HG03066 (cell line): ENCODE measurements around the gene SOCS6.
"Not testable (repeated sequence)": the region's sequence is repeated elsewhere in the genome, so short reads cannot be mapped to it uniquely, and the experiment has no call there.

Source experiments
- ATAC-seq: cut with Tn5 transposase; IDR thresholded peaks from one replicate; pipeline ENCODE4 v1.9.1; 2021; ENCODE audit warnings: low read depth; ENCODE audit not compliant: unreplicated experiment

Gene SOCS6

DNA sequence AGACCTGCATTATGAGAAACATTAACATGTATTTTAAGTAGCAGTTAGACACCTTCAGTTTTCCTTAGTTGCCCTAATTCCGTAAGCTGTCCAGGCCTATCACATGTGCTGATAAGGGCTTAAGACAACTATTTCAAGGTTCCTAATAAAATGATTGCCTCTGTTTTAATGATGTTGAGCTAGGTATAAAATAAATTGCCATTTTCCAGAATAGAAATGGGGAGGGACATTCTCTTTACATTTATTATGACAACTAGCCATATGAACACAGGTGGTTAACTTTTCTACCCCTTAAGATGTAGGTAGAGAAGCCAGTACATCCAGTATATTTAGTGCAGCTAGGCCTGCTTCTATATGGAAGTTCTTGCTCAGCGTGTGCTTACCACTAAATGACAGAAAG, 65.9 kb downstream of the SOCS6 start:
- no peak for ATAC-seq

DNA sequence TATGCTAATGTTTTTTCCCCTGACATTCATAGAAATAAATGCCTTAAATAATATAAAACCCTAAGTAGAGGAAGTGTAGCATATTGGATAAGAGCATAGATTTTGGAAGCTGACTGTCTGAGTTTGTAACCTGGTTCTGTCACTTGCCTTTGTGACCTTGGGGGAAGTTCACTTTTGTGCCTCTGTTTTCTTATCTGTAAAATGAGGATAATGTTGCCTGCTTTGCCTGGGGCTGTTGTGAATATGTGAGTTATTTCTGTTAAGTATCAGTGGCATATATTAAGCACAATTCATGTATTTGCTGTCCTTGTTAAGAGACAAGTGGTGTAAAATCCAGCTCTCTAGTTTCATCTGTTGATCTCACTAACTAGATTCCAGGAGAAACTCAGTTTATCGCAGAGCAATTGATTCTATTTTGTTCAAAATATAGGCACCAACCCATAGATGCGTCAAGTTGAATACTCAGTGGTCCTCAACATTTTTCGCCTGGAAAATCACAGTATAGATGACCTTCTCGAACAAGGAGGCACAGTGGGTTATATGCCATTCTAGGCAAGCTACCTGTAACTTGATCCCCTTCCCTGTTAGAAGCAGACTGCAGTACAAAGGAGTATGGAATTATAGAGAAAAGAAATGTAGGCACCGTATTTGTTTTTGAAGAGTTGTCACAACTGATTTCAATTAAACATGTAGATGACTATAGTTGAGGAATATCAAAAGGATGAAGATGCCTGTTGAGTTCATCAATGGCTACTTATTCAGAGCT, 67.0 kb downstream of the SOCS6 start:
- ATAC-seq: no peak

DNA sequence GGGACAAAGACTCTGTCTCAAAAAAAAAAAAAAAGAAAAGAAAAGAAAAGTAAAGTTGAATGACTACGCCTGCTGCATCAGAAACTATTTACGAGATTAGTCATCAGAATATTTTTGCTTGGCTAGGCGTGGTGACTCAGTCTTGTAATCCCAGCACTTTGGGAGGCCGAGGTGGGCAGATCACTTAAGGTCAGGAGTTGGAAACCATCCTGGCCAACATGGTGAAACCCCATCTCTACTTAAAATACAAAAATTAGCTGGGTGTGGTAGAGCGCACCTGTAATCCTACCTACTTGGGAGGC, 69.2 kb downstream of the SOCS6 start:
- peak; percentile 47 for ATAC-seq

DNA sequence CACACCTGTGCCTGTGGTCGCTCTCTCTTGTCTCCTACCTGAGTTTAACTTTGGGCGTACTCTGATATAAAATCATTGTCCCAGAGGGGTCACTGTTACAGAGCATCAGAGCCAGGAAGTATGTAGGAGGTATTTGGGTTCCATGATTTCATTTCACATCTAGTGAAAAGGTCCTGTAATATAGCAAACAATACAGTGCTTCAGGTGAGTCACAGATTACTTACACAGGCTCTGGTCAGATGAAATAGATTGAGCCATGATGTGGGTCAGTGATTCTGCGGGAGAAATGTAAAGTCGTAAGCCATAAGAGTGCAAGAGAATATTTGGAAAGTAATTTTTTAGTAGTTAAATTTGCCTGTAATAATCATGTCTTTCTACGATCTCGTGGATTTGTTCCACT, 70.2 kb downstream of the SOCS6 start:
- ATAC-seq: no peak

DNA sequence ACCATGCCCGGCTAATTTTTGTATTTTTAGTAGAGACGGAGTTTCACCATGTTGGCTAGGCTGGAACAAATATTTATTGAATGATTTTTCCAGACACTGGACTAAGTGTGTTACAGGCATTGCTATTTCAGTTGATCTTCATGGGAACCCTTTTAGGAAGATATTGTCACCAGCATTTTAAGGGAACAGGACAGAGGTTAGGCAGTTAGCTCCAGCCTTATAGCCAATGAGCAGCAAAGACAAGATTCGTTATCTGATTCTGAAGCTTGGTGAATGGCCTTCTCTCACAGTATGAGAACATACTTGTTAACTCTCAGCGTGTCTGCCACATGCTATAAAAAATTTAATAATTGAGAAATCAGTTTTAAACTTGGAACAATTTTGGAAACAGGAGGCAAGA, 73.4 kb downstream of the SOCS6 start:
- ATAC-seq: no peak

DNA sequence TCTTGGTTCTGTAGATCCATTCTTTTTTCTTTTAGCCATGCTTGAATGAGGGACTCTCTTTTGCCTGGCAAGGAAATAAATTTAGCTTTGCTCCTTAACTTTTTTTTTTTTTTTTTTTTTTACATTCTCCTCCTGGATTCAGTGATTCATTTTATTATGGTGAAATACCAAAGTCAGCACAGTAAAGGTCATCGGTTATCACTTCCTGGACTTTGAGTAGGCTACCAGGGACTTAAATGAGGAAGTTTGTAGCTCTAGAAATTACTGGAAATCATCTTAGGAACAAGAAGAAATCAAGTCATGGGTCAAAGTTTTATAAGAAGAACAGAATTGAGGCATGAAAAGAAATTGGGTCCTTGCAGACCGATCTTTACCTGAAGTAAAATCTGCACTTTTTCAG, 75.0 kb downstream of the SOCS6 start:
- ATAC-seq: no peak

DNA sequence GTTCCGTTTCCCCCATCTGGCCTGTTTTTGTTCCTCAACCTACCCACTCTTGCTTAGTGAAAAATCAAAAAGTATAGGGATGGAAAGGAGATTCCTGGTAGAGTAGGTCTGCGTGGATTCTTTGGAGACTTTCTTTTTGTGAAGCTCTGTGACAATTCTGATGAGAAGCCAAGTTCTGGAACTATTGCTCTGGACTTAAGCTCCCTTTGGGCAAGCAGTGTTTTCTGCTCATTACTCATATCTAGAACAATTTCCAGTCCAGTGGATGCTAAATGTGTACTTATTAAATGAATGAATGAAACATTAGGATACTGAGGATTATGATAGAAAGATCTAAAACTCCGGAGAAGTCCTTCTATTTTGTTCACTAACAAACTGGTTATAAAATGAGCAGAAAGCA, 76.5 kb downstream of the SOCS6 start:
- ATAC-seq: no peak

DNA sequence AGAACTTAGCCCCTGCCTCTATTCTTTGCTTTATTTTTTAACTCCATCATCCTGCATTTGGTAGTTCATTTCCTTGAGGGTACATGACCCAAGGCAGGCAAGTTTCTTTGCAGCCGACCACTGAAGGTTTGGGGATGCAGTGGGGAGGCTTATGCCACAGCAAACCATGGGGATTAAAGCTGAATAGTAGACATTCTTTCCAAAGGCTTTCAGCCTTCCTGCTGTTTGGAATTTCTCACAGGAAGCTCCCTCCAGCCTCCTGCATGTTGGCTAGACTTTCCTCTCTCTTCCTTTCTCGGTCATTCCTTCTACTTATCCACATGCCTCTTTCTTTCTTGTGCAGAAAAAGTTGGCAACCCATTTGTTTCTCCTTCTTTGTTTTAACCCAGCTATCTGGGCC, 77.3 kb downstream of the SOCS6 start:
- ATAC-seq: no peak

DNA sequence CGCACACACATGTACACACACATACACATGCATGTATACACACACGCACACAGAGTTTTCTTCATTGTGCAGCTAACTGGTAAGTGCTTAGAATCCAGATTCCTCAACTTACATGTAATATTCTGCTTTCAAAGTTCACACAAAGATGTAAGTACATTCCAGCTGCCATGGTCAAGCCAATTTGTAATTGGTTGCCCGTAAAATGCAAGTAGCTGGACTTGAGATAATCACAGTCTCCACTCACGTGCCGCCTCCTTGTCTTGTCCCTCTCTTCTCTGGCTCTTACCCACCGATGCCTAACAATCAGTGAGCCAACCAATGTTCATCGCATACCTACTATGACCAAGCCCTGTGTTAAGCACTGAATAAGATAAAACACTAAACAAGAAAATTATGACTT, 77.8 kb downstream of the SOCS6 start:
- ATAC-seq: no peak

DNA sequence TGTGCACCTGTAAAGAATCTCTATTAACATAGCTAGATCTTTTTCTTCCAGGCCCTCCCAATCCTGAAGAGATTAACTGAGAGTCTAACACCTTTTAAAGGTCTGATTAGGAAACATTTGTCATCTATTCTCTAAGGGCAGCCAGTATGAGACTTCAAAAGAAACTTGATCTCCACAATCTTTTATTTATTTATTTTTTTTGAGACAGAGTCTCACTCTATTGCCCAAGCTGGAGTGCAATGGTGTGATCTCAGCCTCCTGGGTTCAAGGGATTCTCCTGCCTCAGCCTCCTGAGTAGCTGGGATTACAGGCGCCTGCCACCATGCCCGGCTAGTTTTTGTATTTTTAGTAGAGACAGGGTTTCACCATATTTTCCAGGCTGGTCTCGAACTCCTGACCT, 78.5 kb downstream of the SOCS6 start:
- ATAC-seq: not testable (repeated sequence)

DNA sequence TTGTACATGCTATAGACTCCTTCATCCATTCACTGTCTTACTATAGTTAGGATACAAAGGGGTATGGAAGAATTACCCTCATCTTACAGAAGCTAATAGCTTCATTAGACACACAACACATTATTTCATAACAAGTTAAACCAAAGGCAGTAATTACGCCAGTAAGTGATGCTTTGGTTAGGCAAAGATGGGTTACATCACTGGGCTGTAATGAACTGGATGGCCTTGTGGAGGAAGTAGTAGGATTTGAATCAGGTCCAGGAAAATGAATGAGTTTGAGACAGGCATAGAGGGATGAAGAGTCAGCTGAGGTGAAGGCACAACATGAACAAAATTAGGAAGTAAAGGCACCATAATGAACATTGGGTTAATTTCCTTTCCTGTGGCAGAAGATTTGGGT, 80.1 kb downstream of the SOCS6 start:
- ATAC-seq: no peak

DNA sequence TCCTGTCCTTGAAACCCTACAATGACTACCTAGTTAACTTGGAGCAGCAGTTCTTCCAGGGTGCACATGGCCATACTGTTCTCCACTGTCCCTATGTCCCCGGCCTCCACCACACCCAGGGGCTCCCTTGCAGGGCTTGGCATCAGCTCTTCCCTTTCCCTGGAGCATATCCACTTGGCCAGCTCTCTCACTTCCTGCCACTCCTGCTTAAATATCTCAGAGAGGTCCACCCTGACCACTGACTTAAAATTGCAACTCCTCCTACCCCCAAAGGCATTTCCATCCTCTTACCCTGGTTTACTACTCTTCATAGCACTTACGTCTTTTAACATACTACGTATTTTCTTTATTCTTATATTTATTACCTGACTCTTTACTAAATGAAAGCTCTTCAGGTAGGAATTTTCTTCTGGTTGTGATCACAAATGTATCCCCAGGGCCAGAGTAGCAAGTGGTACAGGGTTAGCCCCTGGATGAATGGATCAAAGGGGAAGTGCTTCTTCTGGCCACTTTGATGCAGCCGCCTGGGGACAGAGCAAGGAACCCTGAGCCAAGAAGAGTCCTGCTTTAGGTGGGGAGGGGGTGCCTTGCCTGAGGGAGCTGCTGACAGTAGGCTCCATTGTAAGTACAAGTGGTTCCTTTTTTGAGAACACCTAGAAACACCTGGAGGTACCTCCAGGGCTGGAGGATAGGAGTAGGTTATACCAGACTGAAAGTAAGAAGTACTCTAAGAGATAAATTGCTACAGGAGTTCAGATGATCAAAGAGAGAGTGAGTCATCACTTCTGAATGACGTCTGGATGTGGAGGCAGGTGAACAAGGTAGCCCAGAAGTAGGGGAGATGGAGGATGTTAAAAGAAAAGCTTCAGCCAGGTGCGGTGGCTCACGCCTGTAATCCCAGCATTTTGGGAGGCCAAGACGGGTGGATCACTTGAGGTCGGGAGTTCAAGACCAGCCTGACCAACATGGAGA, 82.2 kb downstream of the SOCS6 start:
- ATAC-seq: no peak

DNA sequence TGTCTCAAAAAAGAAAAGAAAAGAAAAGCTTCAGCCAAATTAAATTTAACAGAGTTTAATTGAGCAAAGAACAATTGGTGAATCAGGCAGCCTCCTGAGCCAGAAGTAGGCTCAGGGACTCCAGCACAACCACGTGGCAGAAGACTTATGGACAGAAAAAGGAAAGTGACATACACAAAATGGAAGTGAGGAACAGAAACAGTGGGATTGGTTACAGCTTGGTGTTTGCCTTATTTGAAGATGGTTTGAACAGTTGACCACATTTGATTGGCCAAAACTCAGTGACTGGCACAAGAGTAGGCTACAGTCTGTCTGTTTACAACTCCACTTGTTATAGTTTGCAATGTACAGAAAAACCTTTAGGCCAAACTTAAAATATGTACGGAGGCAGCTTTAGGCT, 83.1 kb downstream of the SOCS6 start:
- no peak for ATAC-seq

DNA sequence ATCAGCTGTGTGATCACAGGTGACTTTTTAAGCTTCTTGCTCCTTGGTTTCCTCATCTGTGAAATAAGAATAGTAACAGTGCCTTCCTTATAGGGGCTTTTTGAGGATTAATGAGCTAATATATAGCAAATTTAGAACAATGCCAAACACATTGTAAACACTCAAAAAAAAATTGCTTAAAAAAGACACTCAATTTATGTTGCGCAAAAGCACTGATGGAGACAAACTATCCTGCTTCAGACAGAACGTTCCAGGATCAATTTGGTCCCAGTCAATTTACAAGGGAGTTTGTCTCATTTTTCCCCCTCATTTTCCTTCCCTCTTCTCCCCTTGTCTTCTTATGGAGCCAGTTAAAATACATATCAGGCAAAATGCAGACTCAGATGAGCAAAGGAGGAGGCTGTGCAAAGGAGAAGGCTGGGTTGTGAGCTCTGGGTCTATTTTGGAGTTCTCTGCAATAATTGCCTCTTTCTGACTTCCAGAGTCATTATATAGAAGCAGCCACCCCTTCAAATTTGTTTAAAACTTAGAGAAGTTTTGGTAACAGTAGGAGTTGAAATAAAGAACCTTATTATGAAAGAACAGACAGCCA, 83.7 kb downstream of the SOCS6 start:
- ATAC-seq: no peak

DNA sequence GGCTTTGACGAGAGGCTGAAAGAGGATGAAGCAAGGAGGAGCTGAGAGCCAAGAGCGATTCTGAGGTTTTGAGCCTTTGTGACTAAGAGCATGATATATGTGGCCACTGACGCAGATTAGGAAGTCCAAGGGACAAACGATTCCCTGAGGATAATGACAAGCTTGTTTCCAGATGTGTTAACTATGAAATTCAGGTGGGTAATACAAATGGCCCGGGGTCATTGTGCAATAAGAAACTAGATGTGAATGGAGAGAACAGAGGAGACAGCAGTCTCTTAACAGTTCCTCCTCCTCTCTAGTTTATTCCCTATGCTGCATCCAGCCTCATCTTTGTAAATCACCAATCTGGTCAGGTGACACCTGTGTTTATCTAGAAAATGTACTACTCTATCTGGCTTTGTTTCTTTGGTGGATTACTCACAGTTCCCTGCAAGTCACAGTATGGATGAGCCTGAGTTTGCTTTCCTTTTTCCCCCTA, 84.2 kb downstream of the SOCS6 start:
- no peak for ATAC-seq

DNA sequence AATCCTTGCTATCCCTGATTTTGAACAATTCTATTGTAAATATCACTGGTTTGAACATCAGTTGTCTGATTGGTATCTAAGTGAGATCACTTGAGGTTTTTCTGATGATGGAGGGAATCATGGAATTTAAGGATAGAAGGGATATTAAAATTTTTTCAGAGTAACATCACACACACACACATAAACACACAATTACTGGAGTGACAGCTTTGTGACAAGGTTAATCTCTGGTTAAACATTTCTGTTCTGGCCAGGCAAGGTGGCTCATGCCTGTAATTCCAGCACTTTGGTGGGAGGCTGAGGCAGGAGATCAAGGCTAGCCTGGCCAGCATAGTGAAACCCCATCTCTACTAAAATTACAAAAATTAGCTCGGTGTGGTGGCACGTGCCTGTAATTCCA, 85.3 kb downstream of the SOCS6 start:
- no peak for ATAC-seq

DNA sequence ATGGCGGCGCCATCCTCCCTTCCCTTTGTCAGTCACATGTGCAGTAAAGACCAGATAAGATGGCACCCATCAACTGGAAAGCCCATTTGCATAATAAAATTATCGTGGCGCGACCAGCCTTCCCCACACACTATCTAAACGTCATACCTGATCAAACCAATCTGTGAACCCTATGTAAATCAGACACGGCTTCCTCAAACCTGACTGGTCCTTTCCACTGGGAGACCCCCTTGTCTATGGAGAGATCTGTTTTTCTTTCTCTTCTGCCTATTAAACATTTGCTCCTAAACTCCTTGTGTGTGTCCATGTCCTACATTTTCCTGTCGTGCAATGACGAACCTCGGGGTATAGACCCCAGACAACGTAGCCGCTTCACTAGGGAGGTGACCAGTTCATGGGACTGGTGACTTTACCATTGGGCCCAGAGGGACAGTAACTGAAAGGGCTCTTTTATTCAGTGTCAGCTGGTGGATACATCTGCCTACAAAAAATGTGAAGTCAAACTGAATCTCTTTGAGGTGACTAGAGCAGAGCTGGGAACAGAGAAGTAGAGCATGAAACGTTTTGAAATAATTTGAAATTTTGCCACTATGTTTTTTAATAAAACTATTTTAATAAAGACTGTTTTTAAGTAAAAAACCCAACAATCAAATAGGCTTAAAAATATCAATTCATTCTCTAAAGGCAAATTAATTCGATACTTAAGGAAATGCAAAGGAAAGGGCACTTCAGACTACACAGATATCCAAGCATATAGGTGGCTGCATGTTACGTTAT, 87.5 kb downstream of the SOCS6 start:
- no peak for ATAC-seq

DNA sequence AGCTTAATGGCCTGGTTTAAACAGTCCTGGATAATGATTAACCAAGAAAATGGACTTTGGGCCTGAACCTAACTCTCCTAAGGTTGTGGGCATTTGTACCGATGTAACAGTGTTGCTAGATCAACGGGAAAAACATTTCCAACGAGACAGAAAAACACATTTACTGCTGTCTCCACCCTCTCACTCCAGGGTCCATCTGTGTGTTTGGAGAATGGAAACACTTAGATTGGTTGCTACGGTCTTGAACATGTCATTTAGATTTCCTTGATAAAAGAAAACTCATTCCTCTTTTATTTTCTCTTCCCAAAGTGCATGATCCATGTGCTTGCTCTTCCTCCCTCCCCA, 88.0 kb downstream of the SOCS6 start:
- ATAC-seq: no peak

DNA sequence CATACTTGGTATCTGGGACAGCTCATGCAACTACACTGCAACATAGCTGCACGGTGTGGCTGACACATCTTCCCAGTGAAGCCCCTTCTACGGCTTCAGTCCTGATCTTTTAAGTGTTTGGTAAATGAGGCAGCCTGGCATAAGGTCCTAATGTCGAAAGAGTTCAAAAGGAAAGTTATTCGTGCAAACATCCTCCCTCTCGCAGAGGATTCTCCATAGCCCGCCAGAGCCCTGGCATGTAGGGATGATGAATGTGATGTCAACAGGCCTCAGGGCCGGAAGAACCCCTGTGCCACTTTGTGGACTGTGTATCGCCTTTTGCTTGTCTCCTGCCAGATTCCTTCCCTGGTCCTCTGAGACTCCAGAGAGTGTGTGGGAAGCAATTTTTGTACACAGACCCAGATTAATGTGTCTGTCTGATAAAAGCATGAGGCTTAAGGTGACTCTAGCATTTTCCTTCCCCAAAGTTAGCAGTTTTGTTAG, 88.5 kb downstream of the SOCS6 start:
- ATAC-seq: no peak

DNA sequence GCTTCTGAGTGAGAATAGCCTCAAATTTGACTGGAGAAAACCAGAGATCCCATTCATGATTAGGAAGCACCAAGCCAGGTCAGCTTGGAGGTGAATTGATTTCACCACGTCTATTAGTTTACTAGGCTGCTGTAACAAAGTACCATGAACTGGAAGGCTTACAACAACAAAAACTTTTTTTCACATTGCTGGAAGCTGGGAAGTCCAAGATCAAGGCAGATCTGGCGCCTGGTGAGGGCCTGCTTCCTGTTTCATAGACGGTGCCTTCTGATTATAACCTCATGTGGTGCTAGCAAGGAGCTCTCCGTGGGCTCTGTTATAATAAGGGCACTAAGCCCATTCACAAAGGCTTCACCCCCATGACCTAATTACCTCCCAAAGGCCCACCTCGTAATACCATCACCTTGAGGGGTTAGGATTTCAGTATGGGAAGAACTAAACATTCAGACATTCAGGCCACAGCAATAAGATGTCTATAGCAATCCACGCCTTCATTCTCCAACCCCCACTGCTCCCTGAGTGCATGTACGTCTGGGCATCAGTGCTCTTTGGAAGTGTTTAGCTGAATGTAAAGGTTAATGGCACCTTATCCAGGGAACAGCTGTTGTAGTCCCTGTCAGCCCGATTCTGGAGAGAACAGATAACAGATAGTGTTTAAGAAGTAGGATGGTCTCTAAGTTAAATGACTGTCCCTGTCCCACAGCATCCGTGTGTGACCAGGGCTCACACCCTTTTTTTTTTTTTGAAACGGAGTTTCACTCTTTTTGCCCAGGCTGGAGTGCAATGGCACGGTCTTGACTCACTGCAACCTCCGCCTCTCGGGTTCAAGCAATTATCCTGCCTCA, 89.2 kb downstream of the SOCS6 start:
- ATAC-seq: no peak
